NCI-H2196 (cell line): ENCODE results near the gene ZNF516.

Experiments
- DNase-seq: peaks from one replicate; lab custom pipeline; 2025; ENCODE audit not compliant: unreplicated experiment; lab: John Stamatoyannopoulos, UW

ZNF516 gene

DNA sequence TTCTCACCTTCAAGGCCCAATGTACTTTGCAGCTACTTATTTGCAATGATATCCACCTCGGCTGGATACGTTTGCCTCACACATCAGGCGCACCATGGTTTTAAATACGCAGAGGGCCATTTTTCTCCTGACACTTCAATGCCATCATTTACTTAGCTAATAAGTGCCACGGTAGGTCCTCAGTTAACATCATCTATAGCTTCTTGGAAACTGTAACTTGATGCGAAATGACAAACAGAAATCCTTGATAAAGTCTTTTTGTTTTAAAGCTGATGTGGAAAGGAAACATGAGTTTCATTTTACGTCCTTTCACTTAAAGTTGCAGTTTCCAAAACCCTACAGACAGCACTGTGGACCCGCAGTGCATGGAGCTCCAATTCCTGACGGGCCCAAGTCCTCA is 37.1 kb downstream of the ZNF516 start:
- DNase-seq = no peak

GRCh38 chr18:76457475-76457874 is 37.6 kb downstream of the ZNF516 start:
- no peak for DNase-seq

GRCh38 chr18:76456823-76457222 is 38.2 kb downstream of the ZNF516 start:
- DNase-seq = no peak

- no peak for DNase-seq
Measured at GRCh38 chr18:76456018-76456750, 38.9 kb downstream of the ZNF516 start.

- no peak for DNase-seq
Measured at GRCh38 chr18:76455003-76455676, 39.9 kb downstream of the ZNF516 start.

GRCh38 chr18:76454418-76454817 is 40.6 kb downstream of the ZNF516 start:
- no peak for DNase-seq

DNA sequence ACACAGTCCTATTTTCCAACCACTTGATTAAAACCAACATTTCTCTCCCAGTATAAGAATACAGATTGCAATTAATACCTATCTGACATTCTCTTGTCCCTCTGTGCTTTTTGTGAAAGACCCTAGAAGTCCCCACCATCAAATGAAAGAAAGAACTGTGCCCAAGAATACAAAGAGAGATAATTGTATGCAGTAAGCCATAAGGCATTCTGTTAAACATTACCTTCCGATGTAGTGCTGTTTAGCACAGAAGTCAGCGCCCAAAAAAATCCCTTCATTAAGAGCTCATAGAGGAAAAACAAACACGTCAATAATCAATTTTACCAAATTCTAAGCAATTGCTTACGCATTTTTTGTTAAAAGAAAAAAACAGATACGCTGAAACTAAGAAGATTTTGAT is 41.1 kb downstream of the ZNF516 start:
- DNase-seq = no peak

- no peak for DNase-seq
Measured at GRCh38 chr18:76453057-76453561, 41.9 kb downstream of the ZNF516 start.

DNA sequence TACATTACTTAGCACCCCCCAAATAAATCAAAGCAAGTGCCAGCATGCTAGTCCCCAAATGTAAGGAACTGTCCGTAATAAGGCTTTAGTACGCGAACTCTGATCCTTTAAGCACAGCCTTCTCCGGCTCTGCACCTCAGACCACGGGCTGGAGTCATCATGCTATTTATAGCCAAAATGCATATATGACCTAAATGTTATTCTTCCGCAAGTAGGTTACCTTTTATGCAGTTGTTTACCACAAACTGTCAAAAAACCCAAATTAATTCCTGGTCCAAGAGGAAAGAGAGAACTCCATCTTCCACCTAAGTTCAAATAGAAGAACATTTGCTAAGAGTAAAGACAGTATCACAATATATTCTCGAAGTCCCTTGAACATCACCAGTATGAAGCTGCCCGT is 42.7 kb downstream of the ZNF516 start:
- DNase-seq = no peak

GRCh38 chr18:76451396-76452331 is 43.4 kb downstream of the ZNF516 start:
- no peak for DNase-seq

DNA sequence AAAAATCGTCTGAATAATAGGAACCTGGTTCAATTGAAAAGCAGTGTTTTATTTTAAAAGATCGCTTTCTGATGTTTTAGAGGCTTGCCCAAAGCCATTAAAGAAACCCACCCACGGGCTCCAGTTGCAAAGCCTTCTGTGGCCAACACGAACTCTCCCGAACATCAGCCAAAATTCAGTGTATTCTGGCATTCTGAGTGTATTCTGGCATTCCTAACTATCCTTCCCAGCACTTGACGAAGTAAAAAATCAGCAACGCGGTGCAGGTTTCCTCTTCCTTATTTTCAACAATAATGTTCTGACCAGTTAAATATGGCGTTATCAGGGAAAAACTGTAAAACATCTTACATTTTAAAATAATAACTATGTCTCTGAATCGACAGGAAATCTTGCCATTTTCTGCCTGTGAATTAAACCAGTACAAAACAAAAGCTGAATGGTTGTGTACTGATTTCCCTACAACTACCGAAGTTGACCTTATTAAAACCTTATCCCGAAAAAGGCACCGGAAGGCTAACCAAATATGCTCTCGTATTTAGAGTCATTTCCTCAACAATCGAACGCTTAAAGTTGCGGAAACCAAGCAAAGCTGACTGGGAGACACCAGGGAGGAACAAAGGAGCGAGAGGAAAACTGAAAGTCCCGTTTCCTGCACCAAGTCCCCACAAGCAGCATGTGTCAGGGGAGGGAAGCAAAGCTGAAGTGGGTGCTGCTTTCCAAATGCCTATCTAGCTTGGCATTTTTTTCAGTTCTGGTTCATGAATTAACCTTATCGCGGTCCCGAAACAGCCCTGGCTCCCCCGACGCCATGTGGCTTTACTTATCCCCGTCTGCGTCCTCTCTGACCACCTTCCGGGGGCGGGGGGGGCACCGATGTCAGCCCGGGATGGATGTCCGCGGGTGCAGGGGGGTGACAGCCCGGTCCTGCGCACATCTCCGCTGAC is 44.3 kb downstream of the ZNF516 start:
- no peak for DNase-seq

DNA sequence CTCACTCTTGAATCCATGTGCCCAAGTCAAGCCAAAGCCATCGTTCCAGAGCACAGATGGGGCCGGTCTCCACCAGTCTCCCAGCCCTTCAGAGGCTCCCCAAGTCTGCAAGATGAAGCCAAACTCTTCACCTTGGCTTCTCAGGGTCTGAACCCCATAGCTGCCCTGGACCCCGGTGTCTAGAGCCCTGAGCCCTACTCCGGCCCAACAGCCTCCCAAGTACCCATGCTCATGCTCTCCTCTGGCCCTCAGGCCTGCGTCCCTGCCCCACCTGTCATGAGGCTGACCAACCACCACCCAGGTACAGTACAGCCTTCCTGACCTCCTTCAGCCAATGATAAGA is 46.0 kb downstream of the ZNF516 start:
- no peak for DNase-seq

DNA sequence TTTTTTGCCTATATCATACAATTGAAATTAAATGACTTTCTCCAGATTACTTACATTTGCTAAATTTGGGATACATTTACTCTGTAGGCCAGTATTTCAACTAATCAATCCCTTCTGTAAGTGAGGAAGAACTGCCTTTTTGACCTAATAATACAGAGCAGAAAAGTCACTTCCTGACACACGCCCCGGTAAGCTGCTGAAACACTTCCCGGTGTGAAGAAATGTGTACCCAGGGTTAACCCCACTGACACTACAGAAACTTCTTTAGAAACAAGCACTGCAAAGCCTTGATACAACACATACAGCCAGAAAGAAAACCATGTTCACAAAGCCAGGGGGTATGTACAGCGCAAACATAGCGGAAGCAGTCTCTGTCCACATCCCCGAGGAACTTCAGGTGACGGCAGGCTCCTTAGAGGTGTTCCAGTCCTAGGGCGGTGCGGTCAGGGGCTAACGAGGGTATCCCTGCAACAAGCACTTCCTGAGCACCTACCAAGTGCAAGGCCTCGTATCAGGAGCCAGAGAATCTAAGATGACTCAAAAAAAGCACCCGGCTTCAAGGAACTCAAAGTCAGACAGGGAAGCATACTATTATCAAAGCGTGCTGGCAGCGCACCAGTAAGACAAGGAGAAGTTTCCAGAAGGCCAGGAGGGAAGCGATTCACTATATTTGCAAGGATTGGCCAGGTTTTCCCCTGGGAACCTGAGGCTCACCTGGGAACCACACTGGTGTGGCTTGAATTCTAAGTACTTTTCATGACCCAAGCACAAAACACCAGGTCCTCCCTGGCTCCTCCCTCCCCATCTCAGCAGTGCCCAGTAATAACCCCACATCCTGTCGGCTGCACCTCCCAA is 46.6 kb downstream of the ZNF516 start:
- no peak for DNase-seq

GRCh38 chr18:76447258-76447890 is 47.7 kb downstream of the ZNF516 start:
- DNase-seq = no peak

GRCh38 chr18:76446321-76447257 is 48.5 kb downstream of the ZNF516 start:
- no peak for DNase-seq

- no peak for DNase-seq
Measured at GRCh38 chr18:76445741-76446232, 49.3 kb downstream of the ZNF516 start.

- no peak for DNase-seq
Measured at GRCh38 chr18:76445275-76445674, 49.8 kb downstream of the ZNF516 start.
